ENCODE measurements around the gene ANKRD9. TPM values are rescaled to one million over a fixed set of nuclear protein-coding genes. Genes with fewer than 3 reads are reported as not detected.

Gene ANKRD9
- total and polyA plus RNA-seq, 2 of the 13 experiments (the other 11 are each of a cell fraction or from before 2014, with no cell fraction given) = 10.0 to 15.0 TPM

- TF ChIP-seq ZBTB38 (CRISPR knock-in tag; IDR thresholded peaks at IDR 0.05) = no peak
- no peak for TF ChIP-seq NFRKB (IDR thresholded peaks at IDR 0.05)
- no peak for TF ChIP-seq AKNA (CRISPR knock-in tag; IDR thresholded peaks at IDR 0.05; ENCODE audit: borderline replicate concordance)
- no peak for TF ChIP-seq SNAI1 (CRISPR knock-in tag; IDR thresholded peaks at IDR 0.05; ENCODE audit: borderline replicate concordance)
- no peak for TF ChIP-seq ZSCAN9 (CRISPR knock-in tag; IDR thresholded peaks at IDR 0.05; ENCODE audit: borderline replicate concordance)
- no peak for TF ChIP-seq GATAD1 (CRISPR knock-in tag; IDR thresholded peaks at IDR 0.05)
- TF ChIP-seq SKIL (CRISPR knock-in tag; IDR thresholded peaks at IDR 0.05; ENCODE audit: borderline replicate concordance) = no peak
- TF ChIP-seq XBP1 (CRISPR knock-in tag; IDR thresholded peaks at IDR 0.05) = no peak
- no peak for TF ChIP-seq PREB (CRISPR knock-in tag; IDR thresholded peaks at IDR 0.05)
- no peak for TF ChIP-seq KDM5A (IDR thresholded peaks at IDR 0.05; ENCODE audit: borderline replicate concordance, low read length)
- TF ChIP-seq KDM1A (CRISPR knock-in tag; IDR thresholded peaks at IDR 0.05) = 0 out of 2 replicates have a peak, but pooled peaks have one; percentile 10
- no peak for TF ChIP-seq ARID4A (CRISPR knock-in tag; IDR thresholded peaks at IDR 0.05; ENCODE audit: borderline replicate concordance)
- TF ChIP-seq ZNF792 (CRISPR knock-in tag; IDR thresholded peaks at IDR 0.05) = no peak
- TF ChIP-seq CREB3 (CRISPR knock-in tag; IDR thresholded peaks at IDR 0.05) = no peak
Observed at GRCh38 chr14:102539544-102540314, 30.2 kb upstream of the ANKRD9 start (continued).
